ENCODE results near the gene ACER2.

ACER2 gene

GRCh38 chr9:19470981-19471650, 62.3 kb downstream of the ACER2 start:
- 83% methylated on average over 9 of the region's 10 CpGs for WGBS
- Histone ChIP-seq H3K9ac (ENCODE audit: low read length) (peak overlapping the region; percentile 63), H3K18ac (ENCODE audit: low read depth in 1 of 2, low read length in 2 of 2) (no peak overlapping the region), H3K27ac (ENCODE audit: low read length, poor library complexity, severe bottlenecking) (no peak overlapping the region), H3K27me3 (ENCODE audit: control insufficient read depth in 1 of 2, insufficient read depth in 1 of 2, low read length in 2 of 2) (peaks cover 26 to 63% of the 10 kb centered on the region in 2 experiments), H2AK5ac (ENCODE audit: low read length, severe bottlenecking) (no peak overlapping the region), H2BK15ac (ENCODE audit: low read depth, poor library complexity, severe bottlenecking) (no peak overlapping the region), H3K79me1 (replicated peaks; ENCODE audit: low read length, poor library complexity, severe bottlenecking) (no peaks in the 10 kb centered on the region), H3K4ac (ENCODE audit: low read depth in 1 of 2, low read length in 2 of 2) (no peak overlapping the region), H4K8ac (ENCODE audit: low read length) (no peak overlapping the region), H3K4me2 (ENCODE audit: low read length, poor library complexity, severe bottlenecking) (no peak overlapping the region), H2BK12ac (ENCODE audit: low read length in 2 of 2) (no peak overlapping the region), H3K9me3 (ENCODE audit: control insufficient read depth, low read length) (no peaks in the 10 kb centered on the region), H2AFZ (ENCODE audit: low read depth, low read length) (no peak overlapping the region), H3K23ac (ENCODE audit: low read length in 2 of 2) (no peak overlapping the region), H3K36me3 (ENCODE audit: control insufficient read depth in 1 of 2, insufficient read depth in 2 of 2, low read depth in 1 of 2, low read length in 2 of 2) (no peaks in the 10 kb centered on the region), H3K14ac (ENCODE audit: low read length in 2 of 2) (no peak overlapping the region), H2BK5ac (ENCODE audit: low read depth, low read length, poor library complexity, severe bottlenecking) (no peak overlapping the region), H4K91ac (ENCODE audit: low read length) (no peak overlapping the region), H3K4me3 (ENCODE audit: insufficient read depth in 1 of 2, low read depth in 1 of 2, low read length in 2 of 2) (peak overlapping the region in 1 of 2 experiments; percentile 22), H2BK120ac (ENCODE audit: low read depth, low read length) (no peak overlapping the region), H3K4me1 (ENCODE audit: control insufficient read depth, insufficient read depth, low read depth, low read length) (peaks cover 5% of the 10 kb centered on the region)
- DNase-seq, result no peak

GRCh38 chr9:19471737-19472648, 63.2 kb downstream of the ACER2 start:
- Histone ChIP-seq H3K4me1 (ENCODE audit: control insufficient read depth, insufficient read depth, low read depth, low read length) (peaks cover 3% of the 10 kb centered on the region), H4K91ac (ENCODE audit: low read length) (peak overlapping the region; percentile 48), H2BK12ac (ENCODE audit: low read length in 2 of 2) (no peak overlapping the region), H2BK5ac (ENCODE audit: low read depth, low read length, poor library complexity, severe bottlenecking) (no peak overlapping the region), H3K4me2 (ENCODE audit: low read length, poor library complexity, severe bottlenecking) (no peak overlapping the region), H3K4me3 (ENCODE audit: insufficient read depth in 1 of 2, low read depth in 1 of 2, low read length in 2 of 2) (peak overlapping the region in 1 of 2 experiments; percentile 51), H3K9ac (ENCODE audit: low read length) (peak overlapping the region; percentile 63), H2AFZ (ENCODE audit: low read depth, low read length) (peak overlapping the region; percentile 80), H3K79me1 (replicated peaks; ENCODE audit: low read length, poor library complexity, severe bottlenecking) (no peaks in the 10 kb centered on the region), H3K14ac (ENCODE audit: low read length in 2 of 2) (no peak overlapping the region), H3K23ac (ENCODE audit: low read length in 2 of 2) (no peak overlapping the region), H3K27me3 (ENCODE audit: control insufficient read depth in 1 of 2, insufficient read depth in 1 of 2, low read length in 2 of 2) (peaks cover 28 to 66% of the 10 kb centered on the region in 2 experiments), H2BK120ac (ENCODE audit: low read depth, low read length) (no peak overlapping the region), H3K18ac (ENCODE audit: low read depth in 1 of 2, low read length in 2 of 2) (no peak overlapping the region), H3K27ac (ENCODE audit: low read length, poor library complexity, severe bottlenecking) (no peak overlapping the region), H3K4ac (ENCODE audit: low read depth in 1 of 2, low read length in 2 of 2) (no peak overlapping the region), H2BK15ac (ENCODE audit: low read depth, poor library complexity, severe bottlenecking) (no peak overlapping the region), H3K9me3 (ENCODE audit: control insufficient read depth, low read length) (no peaks in the 10 kb centered on the region), H3K36me3 (ENCODE audit: control insufficient read depth in 1 of 2, insufficient read depth in 2 of 2, low read depth in 1 of 2, low read length in 2 of 2) (no peaks in the 10 kb centered on the region), H2AK5ac (ENCODE audit: low read length, severe bottlenecking) (no peak overlapping the region), H4K8ac (ENCODE audit: low read length) (peak overlapping the region; percentile 84)
- DNase-seq, result peak; percentile 61
- WGBS, result 5% methylated on average over 17 of the region's 18 CpGs

GRCh38 chr9:19473605-19474004, 64.8 kb downstream of the ACER2 start:
- Histone ChIP-seq H3K23ac (ENCODE audit: low read length in 2 of 2) (no peak overlapping the region), H3K4me2 (ENCODE audit: low read length, poor library complexity, severe bottlenecking) (no peak overlapping the region), H4K8ac (ENCODE audit: low read length) (no peak overlapping the region), H2BK12ac (ENCODE audit: low read length in 2 of 2) (no peak overlapping the region), H2BK120ac (ENCODE audit: low read depth, low read length) (no peak overlapping the region), H3K36me3 (ENCODE audit: control insufficient read depth in 1 of 2, insufficient read depth in 2 of 2, low read depth in 1 of 2, low read length in 2 of 2) (no peaks in the 10 kb centered on the region), H3K79me1 (replicated peaks; ENCODE audit: low read length, poor library complexity, severe bottlenecking) (no peaks in the 10 kb centered on the region), H2AK5ac (ENCODE audit: low read length, severe bottlenecking) (no peak overlapping the region), H3K9ac (ENCODE audit: low read length) (no peak overlapping the region), H3K4ac (ENCODE audit: low read depth in 1 of 2, low read length in 2 of 2) (no peak overlapping the region), H3K27me3 (ENCODE audit: control insufficient read depth in 1 of 2, insufficient read depth in 1 of 2, low read length in 2 of 2) (peaks cover 31 to 62% of the 10 kb centered on the region in 2 experiments), H3K4me1 (ENCODE audit: control insufficient read depth, insufficient read depth, low read depth, low read length) (peaks cover 3% of the 10 kb centered on the region), H2BK15ac (ENCODE audit: low read depth, poor library complexity, severe bottlenecking) (no peak overlapping the region), H2BK5ac (ENCODE audit: low read depth, low read length, poor library complexity, severe bottlenecking) (no peak overlapping the region), H4K91ac (ENCODE audit: low read length) (no peak overlapping the region), H2AFZ (ENCODE audit: low read depth, low read length) (no peak overlapping the region), H3K27ac (ENCODE audit: low read length, poor library complexity, severe bottlenecking) (no peak overlapping the region), H3K18ac (ENCODE audit: low read depth in 1 of 2, low read length in 2 of 2) (no peak overlapping the region), H3K14ac (ENCODE audit: low read length in 2 of 2) (no peak overlapping the region), H3K4me3 (ENCODE audit: insufficient read depth in 1 of 2, low read depth in 1 of 2, low read length in 2 of 2) (no peak overlapping the region), H3K9me3 (ENCODE audit: control insufficient read depth, low read length) (no peaks in the 10 kb centered on the region)
- DNase-seq, result no peak

GRCh38 chr9:19479874-19480273, 71.1 kb downstream of the ACER2 start:
- Histone ChIP-seq H2BK120ac (ENCODE audit: low read depth, low read length) (no peak overlapping the region), H3K23ac (ENCODE audit: low read length in 2 of 2) (no peak overlapping the region), H2BK12ac (ENCODE audit: low read length in 2 of 2) (no peak overlapping the region), H3K18ac (ENCODE audit: low read depth in 1 of 2, low read length in 2 of 2) (no peak overlapping the region), H3K36me3 (ENCODE audit: control insufficient read depth in 1 of 2, insufficient read depth in 2 of 2, low read depth in 1 of 2, low read length in 2 of 2) (no peaks in the 10 kb centered on the region), H4K91ac (ENCODE audit: low read length) (no peak overlapping the region), H3K4ac (ENCODE audit: low read depth in 1 of 2, low read length in 2 of 2) (no peak overlapping the region), H3K4me2 (ENCODE audit: low read length, poor library complexity, severe bottlenecking) (no peak overlapping the region), H3K79me1 (replicated peaks; ENCODE audit: low read length, poor library complexity, severe bottlenecking) (no peaks in the 10 kb centered on the region), H3K9me3 (ENCODE audit: control insufficient read depth, low read length) (no peaks in the 10 kb centered on the region), H3K14ac (ENCODE audit: low read length in 2 of 2) (no peak overlapping the region), H2BK15ac (ENCODE audit: low read depth, poor library complexity, severe bottlenecking) (no peak overlapping the region), H3K9ac (ENCODE audit: low read length) (no peak overlapping the region), H2AK5ac (ENCODE audit: low read length, severe bottlenecking) (no peak overlapping the region), H2AFZ (ENCODE audit: low read depth, low read length) (no peak overlapping the region), H3K4me3 (ENCODE audit: insufficient read depth in 1 of 2, low read depth in 1 of 2, low read length in 2 of 2) (no peak overlapping the region), H4K8ac (ENCODE audit: low read length) (no peak overlapping the region), H3K27ac (ENCODE audit: low read length, poor library complexity, severe bottlenecking) (no peak overlapping the region), H3K4me1 (ENCODE audit: control insufficient read depth, insufficient read depth, low read depth, low read length) (no peaks in the 10 kb centered on the region), H3K27me3 (ENCODE audit: control insufficient read depth in 1 of 2, insufficient read depth in 1 of 2, low read length in 2 of 2) (peaks cover 40 to 58% of the 10 kb centered on the region in 2 experiments), H2BK5ac (ENCODE audit: low read depth, low read length, poor library complexity, severe bottlenecking) (no peak overlapping the region)
- no peak for DNase-seq

Measured in mesenchymal stem cell (in vitro differentiated cells and primary cell).